Progenitor cell of endocrine pancreas (in vitro differentiated cells): Measurements from ENCODE around the gene NDC80. TPM values are rescaled to one million over a fixed set of nuclear protein-coding genes. Genes with fewer than 3 reads are reported as not detected.

ENCODE experiments used
- DNase-seq: peaks from one replicate; pipeline ENCODE4 v3.0.0; 2021; ENCODE audit warnings: low spot score; ENCODE audit not compliant: unreplicated experiment
- H3K27ac Mint-ChIP-seq: 2 replicates; pipeline ENCODE4 v1.8.0; 2021; ENCODE audit warnings: mild to moderate bottlenecking, moderate library complexity, mixed read lengths
- H3K27me3 Mint-ChIP-seq: 2 replicates; pipeline ENCODE4 v1.8.0; 2021; ENCODE audit warnings: mixed read lengths
- H3K36me3 Mint-ChIP-seq: 2 replicates; pipeline ENCODE4 v1.8.0; 2022; ENCODE audit warnings: mixed read lengths; ENCODE audit not compliant: insufficient read depth
- H3K4me1 Mint-ChIP-seq: 2 replicates; pipeline ENCODE4 v1.8.0; 2021; ENCODE audit warnings: low read depth, mixed read lengths
- H3K4me3 Mint-ChIP-seq: 2 replicates; pipeline ENCODE4 v1.8.0; 2021; ENCODE audit warnings: low read depth, mild to moderate bottlenecking, moderate library complexity, mixed read lengths
- H3K9me3 Mint-ChIP-seq: 2 replicates; pipeline ENCODE4 v1.8.0; 2021; ENCODE audit warnings: low read depth, mixed read lengths
- total RNA-seq: library from RNA; stranded (reverse); gene quantifications from 2 replicates; pipeline ENCODE4 v1.2.1, GENCODE V29; 2021
- TF ChIP-seq, protein P1 (sequence below): fragments of 200-600 bp; sonication (generic); IDR thresholded peaks from one replicate; pipeline ENCODE4 v1.5.0; 2021; ENCODE audit warnings: antibody characterized with exemption, mild to moderate bottlenecking; ENCODE audit not compliant: unreplicated experiment

The NDC80 gene
- total RNA-seq, 1 donor from 2014 or later, result 15.0 TPM

DNA sequence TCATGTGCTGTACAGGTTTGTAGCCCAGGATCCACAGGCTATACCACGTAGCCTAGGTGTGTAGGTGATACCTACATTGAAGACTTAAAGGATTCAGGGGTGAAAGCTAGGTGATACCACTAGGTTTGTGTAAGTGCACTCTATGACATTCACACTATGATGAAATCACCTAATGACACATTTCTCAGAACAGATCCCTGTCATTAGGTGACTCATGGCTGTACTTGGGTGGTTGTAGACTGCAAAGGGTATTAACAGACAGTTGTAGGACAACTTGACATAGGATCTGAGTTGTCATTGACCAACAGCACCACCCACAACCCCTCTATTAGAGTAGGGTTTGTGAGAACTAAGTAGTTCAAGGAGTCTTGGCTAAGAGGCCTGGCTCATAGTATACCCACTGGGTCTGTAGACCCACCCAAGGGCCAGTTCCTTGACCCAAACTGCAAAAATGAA is 56.5 kb downstream of the NDC80 start:
- no peak overlapping the region for H3K4me3 Mint-ChIP-seq
- TF ChIP-seq, protein P1, sequence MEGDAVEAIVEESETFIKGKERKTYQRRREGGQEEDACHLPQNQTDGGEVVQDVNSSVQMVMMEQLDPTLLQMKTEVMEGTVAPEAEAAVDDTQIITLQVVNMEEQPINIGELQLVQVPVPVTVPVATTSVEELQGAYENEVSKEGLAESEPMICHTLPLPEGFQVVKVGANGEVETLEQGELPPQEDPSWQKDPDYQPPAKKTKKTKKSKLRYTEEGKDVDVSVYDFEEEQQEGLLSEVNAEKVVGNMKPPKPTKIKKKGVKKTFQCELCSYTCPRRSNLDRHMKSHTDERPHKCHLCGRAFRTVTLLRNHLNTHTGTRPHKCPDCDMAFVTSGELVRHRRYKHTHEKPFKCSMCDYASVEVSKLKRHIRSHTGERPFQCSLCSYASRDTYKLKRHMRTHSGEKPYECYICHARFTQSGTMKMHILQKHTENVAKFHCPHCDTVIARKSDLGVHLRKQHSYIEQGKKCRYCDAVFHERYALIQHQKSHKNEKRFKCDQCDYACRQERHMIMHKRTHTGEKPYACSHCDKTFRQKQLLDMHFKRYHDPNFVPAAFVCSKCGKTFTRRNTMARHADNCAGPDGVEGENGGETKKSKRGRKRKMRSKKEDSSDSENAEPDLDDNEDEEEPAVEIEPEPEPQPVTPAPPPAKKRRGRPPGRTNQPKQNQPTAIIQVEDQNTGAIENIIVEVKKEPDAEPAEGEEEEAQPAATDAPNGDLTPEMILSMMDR, result no peak
- DNase-seq, result no peak
- H3K27ac Mint-ChIP-seq, result no peak overlapping the region
- H3K4me1 Mint-ChIP-seq, result no peaks in the 10 kb centered on the region
- H3K27me3 Mint-ChIP-seq, result no peaks in the 10 kb centered on the region
- H3K9me3 Mint-ChIP-seq, result peaks cover 5% of the 10 kb centered on the region
- no peaks in the 10 kb centered on the region for H3K36me3 Mint-ChIP-seq

DNA sequence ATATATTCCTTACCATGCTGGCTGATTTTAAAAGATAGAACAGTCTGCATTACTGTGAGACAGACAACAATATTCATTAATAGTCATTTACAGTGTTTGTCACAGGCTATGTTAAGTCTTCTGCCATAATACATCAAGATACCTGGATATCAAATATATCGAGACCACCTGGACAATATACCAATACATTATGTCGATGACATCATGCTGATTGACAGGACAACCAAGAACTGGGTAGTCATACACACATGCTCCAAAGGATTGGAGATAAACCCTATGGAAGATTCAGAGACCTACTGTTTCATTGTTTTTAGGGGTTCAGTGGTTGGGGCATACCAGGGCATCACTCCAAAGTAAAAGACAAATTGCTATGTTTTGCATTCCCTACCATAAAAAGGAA is 57.6 kb downstream of the NDC80 start:
- no peaks in the 10 kb centered on the region for H3K27me3 Mint-ChIP-seq
- no peak overlapping the region for H3K4me3 Mint-ChIP-seq
- no peaks in the 10 kb centered on the region for H3K36me3 Mint-ChIP-seq
- TF ChIP-seq, protein P1, result no peak
- H3K27ac Mint-ChIP-seq, result no peak overlapping the region
- H3K9me3 Mint-ChIP-seq, result peaks cover 5% of the 10 kb centered on the region
- DNase-seq, result no peak
- H3K4me1 Mint-ChIP-seq, result no peaks in the 10 kb centered on the region

DNA sequence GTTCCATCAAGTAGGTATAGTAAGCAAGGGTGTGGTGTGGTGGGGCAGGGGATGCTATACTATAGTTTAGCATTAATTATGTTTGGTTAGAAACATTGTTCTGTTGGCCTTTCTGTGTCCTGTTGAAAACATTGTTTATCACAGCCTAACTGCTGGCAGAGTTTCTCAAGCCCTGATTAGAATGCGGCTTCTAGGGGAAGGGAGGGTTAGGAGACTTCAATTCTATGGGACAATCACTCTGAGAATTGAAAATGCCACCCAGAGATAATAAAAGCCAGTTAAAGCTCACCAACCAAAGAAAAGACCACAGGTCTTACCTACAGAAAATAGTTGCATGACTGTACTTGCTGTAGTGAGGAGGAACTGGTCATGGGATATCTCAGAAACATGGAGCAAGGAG is 64.2 kb downstream of the NDC80 start:
- DNase-seq, result no peak
- Mint-ChIP-seq H3K27me3 (no peaks in the 10 kb centered on the region), H3K9me3 (peaks cover 5% of the 10 kb centered on the region), H3K4me1 (peaks cover 3% of the 10 kb centered on the region), H3K4me3 (no peak overlapping the region), H3K27ac (no peak overlapping the region), H3K36me3 (no peaks in the 10 kb centered on the region)
- TF ChIP-seq, protein P1, result no peak

DNA sequence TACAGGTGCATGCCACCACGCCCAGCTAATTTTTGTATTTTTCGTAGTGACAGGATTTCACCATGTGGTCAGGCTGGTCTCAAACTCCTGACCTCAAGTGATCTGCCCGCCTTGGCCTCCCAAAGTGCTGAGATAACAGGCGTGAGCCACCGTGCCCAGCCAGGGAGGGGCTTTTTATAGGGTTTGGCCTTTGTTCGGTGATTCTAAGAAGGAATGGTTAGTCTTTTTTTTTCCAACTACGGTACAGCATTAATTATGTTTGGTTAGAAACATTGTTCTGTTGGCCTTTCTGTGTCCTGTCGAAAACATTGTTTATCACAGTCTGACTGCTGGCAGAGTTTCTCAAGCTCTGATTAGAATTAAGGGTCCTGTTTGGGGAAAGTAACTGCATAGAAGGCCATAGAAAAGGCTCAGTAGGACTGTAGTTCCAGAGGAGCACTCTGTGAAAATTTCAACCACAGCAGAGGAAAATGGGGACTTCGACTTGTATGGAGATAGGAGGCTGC is 64.8 kb downstream of the NDC80 start:
- H3K27me3 Mint-ChIP-seq, result no peaks in the 10 kb centered on the region
- H3K4me3 Mint-ChIP-seq, result no peak overlapping the region
- no peak for DNase-seq
- H3K9me3 Mint-ChIP-seq, result peaks cover 5% of the 10 kb centered on the region
- H3K4me1 Mint-ChIP-seq, result peaks cover 3% of the 10 kb centered on the region
- no peaks in the 10 kb centered on the region for H3K36me3 Mint-ChIP-seq
- TF ChIP-seq, protein P1, result no peak
- H3K27ac Mint-ChIP-seq, result no peak overlapping the region

DNA sequence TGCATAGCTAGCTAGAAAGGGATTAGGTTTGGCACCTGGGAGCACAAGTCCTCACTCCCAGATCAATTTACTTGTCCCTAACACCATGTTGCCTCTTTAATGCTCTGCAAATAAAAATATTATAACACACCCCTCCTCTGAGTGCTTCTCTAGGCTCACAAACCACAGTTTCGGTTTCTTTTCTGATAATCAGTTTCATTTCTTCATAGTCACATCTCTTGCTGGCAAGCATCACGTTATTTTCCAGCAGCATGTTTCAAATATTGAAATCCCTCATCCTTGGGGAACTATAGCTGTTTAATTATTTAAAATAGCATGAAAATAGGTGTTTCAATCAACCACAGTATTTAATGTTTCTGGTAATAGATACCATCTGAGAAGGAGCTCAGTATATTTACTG is 70.3 kb downstream of the NDC80 start:
- Mint-ChIP-seq H3K4me1 (no peaks in the 10 kb centered on the region), H3K27me3 (no peaks in the 10 kb centered on the region), H3K4me3 (no peak overlapping the region), H3K36me3 (no peaks in the 10 kb centered on the region), H3K9me3 (no peaks in the 10 kb centered on the region), H3K27ac (no peak overlapping the region)
- DNase-seq, result no peak
- TF ChIP-seq, protein P1, result no peak
